Mesothelial cell of epicardium (in vitro differentiated cells): ENCODE measurements around the gene THSD4. TPM values are rescaled to one million over a fixed set of nuclear protein-coding genes. Genes with fewer than 3 reads are reported as not detected.

Experiments
- DNase-seq, 2 experiments: peaks; one replicate each; pipeline ENCODE4 v3.0.0; 2021; ENCODE audit warnings: low spot score in 2 of 2; ENCODE audit not compliant: unreplicated experiment in 2 of 2
- H3K27ac Mint-ChIP-seq: 2 replicates; pipeline ENCODE4 v1.8.0; 2021; ENCODE audit warnings: mixed read lengths
- H3K27me3 Mint-ChIP-seq: 2 replicates; pipeline ENCODE4 v1.8.0; 2021; ENCODE audit warnings: low read depth, mixed read lengths
- H3K36me3 Mint-ChIP-seq: 2 replicates; pipeline ENCODE4 v1.8.0; 2021; ENCODE audit warnings: mixed read lengths
- H3K4me1 Mint-ChIP-seq: 2 replicates; pipeline ENCODE4 v1.8.0; 2021; ENCODE audit warnings: mixed read lengths
- H3K4me3 Mint-ChIP-seq: 2 replicates; pipeline ENCODE4 v1.8.0; 2021; ENCODE audit warnings: mild to moderate bottlenecking, moderate library complexity, mixed read lengths
- H3K9me3 Mint-ChIP-seq: 2 replicates; pipeline ENCODE4 v1.8.0; 2021; ENCODE audit warnings: mixed read lengths
- total RNA-seq: library from RNA; stranded (reverse); gene quantifications from 3 replicates; pipeline ENCODE4 v1.2.1, GENCODE V29; 2021
- TF ChIP-seq, protein P1 (sequence below): fragments of 200-600 bp; sonication (generic); IDR thresholded peaks from one replicate; pipeline ENCODE4 v1.5.0; 2021; ENCODE audit warnings: antibody characterized with exemption; ENCODE audit not compliant: unreplicated experiment

The THSD4 gene
- total RNA-seq, 1 donor from 2014 or later, result 93.9 TPM

DNA sequence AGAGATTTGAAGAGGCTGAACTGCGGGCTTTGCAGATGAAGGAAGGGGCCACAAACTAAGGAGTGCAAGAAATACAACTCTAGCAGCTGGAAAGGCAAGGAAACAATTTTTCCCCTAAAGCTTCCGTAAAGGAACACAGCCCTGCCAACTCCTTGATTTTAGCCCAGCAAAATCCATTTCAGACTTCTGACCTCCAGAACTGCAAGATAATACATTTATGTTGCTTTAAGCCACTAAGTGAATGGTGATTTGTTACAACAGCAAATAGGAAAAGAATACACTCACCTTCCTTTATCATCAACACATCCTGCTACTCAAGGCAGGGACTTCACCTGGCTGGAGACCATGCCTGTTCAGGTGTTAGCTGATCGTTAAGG, 575.8 kb downstream of the THSD4 start:
- Mint-ChIP-seq H3K27me3 (no peaks in the 10 kb centered on the region), H3K9me3 (peaks cover 12% of the 10 kb centered on the region), H3K36me3 (peaks cover 15% of the 10 kb centered on the region), H3K4me1 (peaks cover 48% of the 10 kb centered on the region), H3K4me3 (no peak overlapping the region), H3K27ac (peak overlapping the region; percentile 87)
- DNase-seq, result no peak
- TF ChIP-seq, protein P1, sequence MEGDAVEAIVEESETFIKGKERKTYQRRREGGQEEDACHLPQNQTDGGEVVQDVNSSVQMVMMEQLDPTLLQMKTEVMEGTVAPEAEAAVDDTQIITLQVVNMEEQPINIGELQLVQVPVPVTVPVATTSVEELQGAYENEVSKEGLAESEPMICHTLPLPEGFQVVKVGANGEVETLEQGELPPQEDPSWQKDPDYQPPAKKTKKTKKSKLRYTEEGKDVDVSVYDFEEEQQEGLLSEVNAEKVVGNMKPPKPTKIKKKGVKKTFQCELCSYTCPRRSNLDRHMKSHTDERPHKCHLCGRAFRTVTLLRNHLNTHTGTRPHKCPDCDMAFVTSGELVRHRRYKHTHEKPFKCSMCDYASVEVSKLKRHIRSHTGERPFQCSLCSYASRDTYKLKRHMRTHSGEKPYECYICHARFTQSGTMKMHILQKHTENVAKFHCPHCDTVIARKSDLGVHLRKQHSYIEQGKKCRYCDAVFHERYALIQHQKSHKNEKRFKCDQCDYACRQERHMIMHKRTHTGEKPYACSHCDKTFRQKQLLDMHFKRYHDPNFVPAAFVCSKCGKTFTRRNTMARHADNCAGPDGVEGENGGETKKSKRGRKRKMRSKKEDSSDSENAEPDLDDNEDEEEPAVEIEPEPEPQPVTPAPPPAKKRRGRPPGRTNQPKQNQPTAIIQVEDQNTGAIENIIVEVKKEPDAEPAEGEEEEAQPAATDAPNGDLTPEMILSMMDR, result no peak

DNA sequence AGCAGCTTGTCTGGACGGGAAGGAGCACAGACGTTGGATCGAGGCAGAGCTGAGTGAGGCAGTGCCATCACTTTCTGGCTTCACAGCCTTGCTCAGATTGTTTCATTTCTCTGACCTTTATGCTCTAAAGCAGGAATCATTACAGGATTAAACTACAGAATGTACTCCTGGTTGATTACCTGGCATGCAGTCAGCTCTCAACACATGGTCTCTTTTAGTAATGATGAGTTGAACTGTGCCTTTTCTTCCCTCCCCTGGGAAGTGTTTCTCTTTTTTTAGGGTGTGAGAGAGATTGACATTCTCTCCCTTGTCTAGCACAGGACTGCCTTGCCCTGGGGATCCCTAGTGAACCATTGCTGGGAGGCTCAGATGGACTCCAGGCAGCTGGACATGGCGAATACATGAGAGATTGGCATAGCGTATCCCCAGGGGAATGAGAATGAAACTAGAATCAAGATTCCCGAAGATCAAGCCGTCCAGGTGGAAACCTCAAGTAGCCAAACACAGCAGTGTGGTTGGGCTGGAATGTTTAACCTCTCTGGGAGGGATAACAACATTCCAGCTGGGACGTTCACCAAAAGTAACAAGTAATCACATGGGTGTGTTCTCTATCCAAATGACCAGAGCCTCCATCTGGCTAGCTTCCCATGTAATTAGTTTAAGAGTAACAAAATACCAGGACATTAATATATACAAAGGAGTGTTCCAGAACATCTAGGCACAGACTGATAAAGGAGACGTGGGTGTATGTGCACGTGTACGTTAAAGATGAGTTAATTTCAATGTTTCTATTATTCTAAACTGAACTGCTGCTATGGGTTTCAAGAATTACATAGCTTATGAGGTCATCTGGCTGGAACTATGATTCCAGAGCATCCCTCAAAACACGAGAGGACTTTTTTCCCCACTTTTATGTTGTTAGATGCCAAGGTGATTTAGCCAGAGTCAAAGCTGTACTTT, 576.5 kb downstream of the THSD4 start:
- TF ChIP-seq, protein P1, result no peak
- H3K27ac Mint-ChIP-seq, result peak overlapping the region; percentile 87
- no peak for DNase-seq
- H3K4me1 Mint-ChIP-seq, result peaks cover 41% of the 10 kb centered on the region
- H3K4me3 Mint-ChIP-seq, result no peak overlapping the region
- peaks cover 21% of the 10 kb centered on the region for H3K36me3 Mint-ChIP-seq
- no peaks in the 10 kb centered on the region for H3K27me3 Mint-ChIP-seq
- peaks cover 17% of the 10 kb centered on the region for H3K9me3 Mint-ChIP-seq

DNA sequence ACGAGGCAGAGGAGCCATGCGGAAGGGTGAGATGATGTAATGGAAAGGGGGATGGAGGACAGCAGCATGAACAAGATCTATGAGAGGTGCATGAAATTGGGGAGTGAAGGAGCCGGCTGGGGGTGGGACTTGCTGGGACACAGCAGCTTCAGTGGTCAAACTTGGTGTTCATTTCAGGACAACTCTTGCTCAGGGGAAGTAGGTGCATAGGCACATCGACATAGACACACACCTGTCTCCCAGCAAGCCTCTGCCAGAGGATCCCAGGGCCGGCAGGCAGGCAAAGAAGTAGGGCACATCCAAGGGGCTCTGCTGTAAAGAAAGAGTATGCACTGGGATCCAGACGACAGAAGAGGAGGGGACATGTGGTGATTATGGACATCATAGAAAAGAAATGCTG, 582.0 kb downstream of the THSD4 start:
- Mint-ChIP-seq H3K9me3 (peaks cover 13% of the 10 kb centered on the region), H3K36me3 (peaks cover 10% of the 10 kb centered on the region), H3K27me3 (no peaks in the 10 kb centered on the region), H3K27ac (peak overlapping the region; percentile 13), H3K4me3 (no peak overlapping the region), H3K4me1 (peaks cover 27% of the 10 kb centered on the region)
- no peak for DNase-seq
- TF ChIP-seq, protein P1, result no peak

DNA sequence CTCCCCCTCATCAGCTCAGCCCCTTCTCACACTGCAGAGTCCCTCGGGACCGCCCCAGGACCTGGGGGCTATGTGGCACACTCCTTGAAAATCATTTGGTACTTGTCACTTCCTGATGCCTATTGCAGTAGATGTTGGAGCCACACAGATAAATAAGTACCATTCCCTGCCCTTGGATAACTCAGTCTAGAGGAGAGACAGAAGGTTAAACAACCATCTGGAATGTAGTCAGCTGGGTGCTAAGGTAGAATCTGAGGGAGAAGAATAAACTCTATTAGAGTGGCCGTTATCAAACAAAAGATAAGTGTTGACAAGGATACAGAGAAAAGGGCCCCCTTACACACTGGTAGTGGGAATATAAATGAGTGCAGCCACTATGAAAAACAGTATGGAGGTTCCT, 582.8 kb downstream of the THSD4 start:
- Mint-ChIP-seq H3K4me3 (no peak overlapping the region), H3K27me3 (no peaks in the 10 kb centered on the region), H3K27ac (peak overlapping the region; percentile 60), H3K4me1 (peaks cover 19% of the 10 kb centered on the region), H3K36me3 (peaks cover 10% of the 10 kb centered on the region), H3K9me3 (peaks cover 13% of the 10 kb centered on the region)
- no peak for DNase-seq
- TF ChIP-seq, protein P1, result no peak

DNA sequence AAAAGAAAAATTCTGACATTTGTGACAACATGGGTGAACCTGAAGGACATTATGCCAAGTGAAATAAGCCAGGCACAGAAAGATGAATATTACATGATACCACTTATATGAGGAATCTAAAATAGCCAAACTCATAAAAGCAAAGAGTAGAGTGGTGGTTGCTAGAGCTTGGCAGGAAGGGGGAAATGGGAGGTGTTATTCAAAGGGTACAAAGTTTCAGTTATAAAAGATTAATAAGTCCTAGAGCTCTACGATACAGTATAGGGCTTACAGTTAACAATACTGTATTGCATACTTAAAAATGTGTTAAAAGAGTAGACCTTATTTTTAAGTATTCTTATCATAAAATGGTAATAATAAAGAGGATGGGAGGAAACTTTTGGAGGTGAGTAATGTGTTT, 583.5 kb downstream of the THSD4 start:
- peaks cover 10% of the 10 kb centered on the region for H3K36me3 Mint-ChIP-seq
- H3K4me1 Mint-ChIP-seq, result peaks cover 18% of the 10 kb centered on the region
- no peaks in the 10 kb centered on the region for H3K27me3 Mint-ChIP-seq
- no peak overlapping the region for H3K4me3 Mint-ChIP-seq
- H3K9me3 Mint-ChIP-seq, result peaks cover 13% of the 10 kb centered on the region
- DNase-seq, result no peak
- TF ChIP-seq, protein P1, result no peak
- H3K27ac Mint-ChIP-seq, result no peak overlapping the region
